Measurements from ENCODE around the gene LAMTOR4.
A peak's percentile ranks its signal among the peaks of the same experiment; 100 is the strongest.

LAMTOR4 gene

DNA sequence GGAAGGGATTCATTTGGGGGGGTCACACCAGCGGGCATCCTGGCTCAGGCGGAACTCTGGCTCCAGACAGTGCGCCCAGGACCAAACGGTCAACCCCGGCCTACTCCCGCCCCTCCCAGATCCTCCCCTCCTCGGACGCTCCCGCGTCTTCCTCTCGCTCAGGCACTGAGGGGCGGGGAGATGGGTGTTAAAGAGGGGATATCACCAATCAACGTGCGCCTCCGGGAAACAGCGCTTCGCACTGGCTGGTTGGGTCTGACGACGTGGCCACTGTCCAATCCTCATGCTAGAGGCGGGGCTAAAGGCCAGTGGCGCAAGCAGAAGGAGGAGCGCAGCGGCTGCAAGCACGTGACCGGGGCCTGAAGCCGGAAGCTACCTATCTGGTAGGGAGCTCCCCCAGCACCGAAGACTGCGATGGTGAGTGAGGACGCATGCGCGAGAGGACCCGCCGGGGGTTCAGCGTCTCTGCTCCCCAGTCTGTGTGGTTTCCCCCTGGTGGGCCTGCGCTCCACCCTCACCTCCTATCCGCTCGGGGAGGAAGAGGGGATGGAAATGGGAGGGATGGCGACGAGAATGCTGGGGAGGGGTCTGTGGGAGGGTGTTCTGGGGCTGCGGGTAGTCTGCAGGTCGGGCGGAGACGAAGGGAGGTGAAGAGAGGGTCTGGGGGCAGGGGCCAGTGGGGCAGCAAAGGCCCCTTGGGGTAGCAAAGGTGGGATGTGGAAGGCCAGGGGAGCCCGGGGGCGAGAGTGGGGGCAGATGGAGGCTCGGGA lies at the start of gene LAMTOR4:
TSS of gene LAMTOR4 (plus strand) at position 360 of the 770 bp plus-strand sequence. CDS start at position 415, 55 bp downstream.
- DNase-seq (ENCODE audit: low read depth) = peak; percentile 99

DNA sequence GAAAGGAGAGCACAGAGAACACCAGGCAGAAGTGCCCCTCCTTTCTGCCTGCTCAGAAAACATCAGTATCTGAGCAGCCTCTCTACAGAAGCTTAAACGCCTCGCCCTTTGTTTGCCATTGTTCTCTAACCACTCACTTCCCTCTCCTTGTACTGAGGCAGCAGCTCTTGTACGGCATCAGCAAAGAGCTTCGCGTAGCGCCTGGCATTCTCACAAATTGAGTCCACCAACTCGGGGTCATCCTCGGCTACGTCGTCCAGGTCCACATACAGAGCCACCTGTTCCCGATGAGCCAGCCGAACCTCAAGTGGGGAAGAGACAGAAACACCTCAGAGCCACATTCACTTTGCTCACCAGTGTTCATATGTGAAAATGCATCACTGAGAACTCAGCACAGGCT lies 49.3 kb upstream of the LAMTOR4 start:
- DNase-seq (ENCODE audit: low read depth) = no peak

GRCh38 chr7:100100420-100101015 lies 48.2 kb upstream of the LAMTOR4 start:
- peak; percentile 88 for DNase-seq (ENCODE audit: low read depth)

- peak; percentile 97 for DNase-seq (ENCODE audit: low read depth)
These were observed 47.5 kb upstream of the LAMTOR4 start, which contains the start of the genes AP4M1 and MCM7 for GRCh38 chr7:100101016-100101862. Gene AP4M1, plus strand, starts transcription at chr7:100101643. Its CDS starts 72 bp downstream, at chr7:100101715. Gene MCM7, minus strand, starts transcription at chr7:100101397. Its CDS starts 103 bp downstream, at chr7:100101294.

- DNase-seq (ENCODE audit: low read depth) = no peak
These were observed 45.5 kb upstream of the LAMTOR4 start for GRCh38 chr7:100102950-100103840.

DNA sequence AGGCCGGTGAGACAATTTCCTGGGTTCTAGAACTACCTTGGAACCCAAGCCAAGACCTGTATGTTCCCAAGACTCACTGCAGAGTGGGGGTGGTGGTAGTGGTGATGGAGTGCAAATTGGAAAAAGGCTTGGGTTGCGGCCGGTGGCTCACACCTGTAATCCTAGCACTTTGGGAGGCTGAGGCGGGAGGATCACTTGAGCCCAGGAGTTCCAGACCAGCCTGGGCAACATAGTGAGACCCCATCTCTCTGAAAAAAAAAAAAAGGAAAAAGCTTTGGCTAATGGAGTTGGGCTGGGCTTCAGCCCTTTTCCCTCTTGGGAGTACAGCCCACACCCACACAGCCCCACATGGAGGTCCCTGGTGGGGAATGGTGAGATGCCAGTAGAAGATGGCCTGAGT lies 43.2 kb upstream of the LAMTOR4 start:
- DNase-seq (ENCODE audit: low read depth) = no peak

GRCh38 chr7:100106633-100107032 lies 42.1 kb upstream of the LAMTOR4 start:
- no peak for DNase-seq (ENCODE audit: low read depth)

DNA sequence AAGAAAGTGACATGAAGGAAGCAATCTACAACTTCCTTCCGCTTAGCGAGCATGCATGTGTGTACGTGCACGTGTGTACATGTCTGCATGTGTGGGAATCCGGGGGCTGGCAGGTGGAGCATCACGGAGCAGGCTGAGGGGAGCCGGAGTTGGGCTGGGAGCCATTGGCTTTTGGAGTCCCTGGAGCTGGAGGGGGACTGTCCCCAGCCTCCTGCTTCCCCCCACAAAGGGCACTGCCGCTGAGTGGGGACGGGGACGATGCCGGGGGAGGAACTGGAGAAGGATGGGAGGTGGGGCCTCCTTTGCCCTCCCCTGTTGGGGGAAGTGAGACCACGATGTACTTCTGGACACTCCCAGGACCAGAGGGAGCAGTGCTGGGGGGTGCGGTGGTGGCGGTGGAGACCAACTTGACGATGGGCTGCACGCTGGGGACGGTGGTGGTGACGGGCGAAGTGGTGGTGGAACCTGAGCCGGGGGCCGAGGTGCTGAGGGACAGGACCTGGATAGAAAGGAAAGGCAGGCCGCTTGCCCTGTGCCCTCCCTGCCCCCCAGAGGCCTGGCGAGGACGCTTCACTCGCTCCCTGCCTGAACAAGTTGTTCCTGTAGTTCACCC lies 41.5 kb upstream of the LAMTOR4 start:
- no peak for DNase-seq (ENCODE audit: low read depth)

DNA sequence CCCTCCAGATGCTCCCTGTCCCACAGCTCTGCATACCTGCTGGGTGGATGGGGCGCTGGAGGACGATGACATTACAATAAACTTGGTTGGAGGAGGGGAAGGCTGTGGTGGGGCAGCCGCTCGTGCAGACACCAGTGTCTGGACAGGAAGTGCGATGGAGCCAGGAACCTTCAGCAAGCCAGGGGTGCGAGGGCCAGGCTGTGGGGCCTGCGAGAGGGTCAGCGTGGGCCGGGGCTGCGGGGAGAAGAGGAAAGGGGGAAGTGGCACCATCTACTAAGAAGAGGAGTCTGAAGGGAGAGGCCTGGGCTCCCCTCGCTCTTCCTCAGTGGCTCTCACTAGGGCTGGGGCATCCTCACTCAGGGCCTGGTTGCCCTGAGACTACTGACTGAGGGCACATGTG lies 40.8 kb upstream of the LAMTOR4 start:
- no peak for DNase-seq (ENCODE audit: low read depth)

DNA sequence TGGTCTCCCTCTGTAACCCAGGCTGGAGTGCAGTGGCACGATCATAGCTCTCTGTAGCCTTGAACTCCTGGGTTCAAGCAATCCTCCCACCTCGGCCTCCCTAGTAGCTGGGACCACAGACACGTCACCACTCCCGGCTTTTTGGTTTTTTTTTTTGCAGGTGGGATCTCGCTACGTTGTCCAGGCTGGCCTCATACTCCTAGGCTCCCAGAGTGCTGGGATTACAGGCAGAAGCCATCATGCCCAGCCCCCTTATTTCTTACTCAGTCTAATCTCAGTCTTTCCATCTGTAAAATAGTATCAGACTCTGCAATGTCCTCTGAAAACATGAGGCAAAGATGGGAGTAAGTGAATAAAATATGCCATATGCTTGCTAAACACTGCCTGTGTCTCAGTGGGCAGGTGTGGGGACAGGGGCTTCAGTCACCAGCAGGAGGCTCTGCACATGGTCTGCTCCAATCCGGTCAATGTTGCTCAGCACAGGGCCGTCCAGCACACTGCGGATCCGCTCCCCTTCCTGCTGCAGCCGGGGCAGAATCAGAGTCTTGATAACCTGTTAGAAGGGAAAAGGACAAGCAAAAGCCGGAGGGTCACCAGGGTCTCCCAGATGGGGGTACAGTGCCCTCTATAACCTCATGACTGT lies 39.1 kb upstream of the LAMTOR4 start:
- DNase-seq (ENCODE audit: low read depth) = no peak

GRCh38 chr7:100111156-100111555 lies 37.6 kb upstream of the LAMTOR4 start:
- no peak for DNase-seq (ENCODE audit: low read depth)

DNA sequence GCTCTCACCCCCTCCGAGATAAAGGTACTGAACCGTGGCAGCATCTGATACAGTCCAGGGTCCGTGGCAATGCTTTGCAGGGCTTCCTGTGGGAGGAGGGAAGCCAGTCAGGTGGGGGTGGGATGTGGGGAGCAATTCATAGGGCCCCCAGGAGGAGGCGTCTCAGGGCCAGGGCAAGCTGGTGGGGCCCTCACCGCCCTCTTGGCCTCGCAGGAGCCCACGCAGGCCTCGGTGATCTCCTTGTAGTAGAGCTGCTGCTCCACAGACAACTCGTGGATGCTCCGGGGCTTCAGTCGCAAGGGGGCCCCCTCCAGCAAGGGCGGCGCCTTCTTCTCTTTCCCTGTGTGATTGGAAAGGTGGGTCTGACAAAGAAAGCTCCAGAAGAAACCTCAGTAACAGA lies 36.8 kb upstream of the LAMTOR4 start:
- no peak for DNase-seq (ENCODE audit: low read depth)

DNA sequence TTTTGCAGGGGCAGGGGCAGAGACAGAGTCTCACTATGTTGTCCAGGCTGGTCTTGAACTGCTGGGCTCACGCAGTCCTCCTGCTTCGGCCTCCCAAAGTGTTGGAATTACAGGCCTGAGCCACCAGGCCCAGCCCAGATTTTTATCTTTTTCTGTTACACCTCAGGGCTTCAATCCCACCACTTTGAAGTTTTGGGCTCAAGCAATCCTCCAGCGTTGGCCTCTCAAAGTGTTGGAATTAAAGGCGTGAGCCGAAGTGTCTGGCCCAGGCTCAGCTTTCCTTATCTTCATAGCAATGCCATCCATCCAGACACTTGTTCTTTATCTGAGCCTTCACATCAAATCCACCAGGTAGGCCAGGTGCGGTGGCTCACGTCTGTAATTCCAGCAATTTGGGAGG lies 33.7 kb upstream of the LAMTOR4 start:
- DNase-seq (ENCODE audit: low read depth) = no peak

DNA sequence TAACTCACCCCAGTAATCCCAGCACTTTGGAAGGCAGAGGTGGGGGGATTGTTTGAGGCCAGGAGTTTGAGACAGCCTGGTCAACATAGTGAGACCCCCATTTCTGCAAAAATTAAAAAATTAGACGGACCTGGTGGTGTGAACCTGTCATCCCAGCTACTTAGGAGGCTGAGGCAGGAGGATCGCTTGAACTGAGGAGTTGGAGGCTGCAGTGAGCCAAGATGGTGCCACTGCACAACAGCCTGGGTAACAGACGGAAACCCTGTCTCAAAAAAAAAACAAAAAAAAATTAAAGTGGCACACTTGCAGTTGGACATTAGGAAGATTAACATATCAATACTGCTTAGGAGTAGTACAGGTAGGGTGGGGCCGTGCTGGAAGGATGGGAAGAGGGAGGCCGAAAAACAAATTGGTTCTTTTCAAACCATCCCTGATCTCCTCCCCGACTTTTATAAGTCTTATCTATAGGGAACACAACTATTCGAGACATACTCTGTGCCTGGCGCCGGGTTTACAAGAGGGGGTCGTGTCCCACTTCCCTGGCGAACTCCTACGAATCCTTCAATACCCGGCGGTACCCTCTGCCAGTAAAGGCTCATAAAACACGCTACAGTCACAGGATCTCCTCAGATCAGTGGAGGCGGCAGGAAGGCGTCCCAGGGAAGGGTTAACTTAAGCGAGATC lies 30.2 kb upstream of the LAMTOR4 start:
- DNase-seq (ENCODE audit: low read depth) = no peak

DNA sequence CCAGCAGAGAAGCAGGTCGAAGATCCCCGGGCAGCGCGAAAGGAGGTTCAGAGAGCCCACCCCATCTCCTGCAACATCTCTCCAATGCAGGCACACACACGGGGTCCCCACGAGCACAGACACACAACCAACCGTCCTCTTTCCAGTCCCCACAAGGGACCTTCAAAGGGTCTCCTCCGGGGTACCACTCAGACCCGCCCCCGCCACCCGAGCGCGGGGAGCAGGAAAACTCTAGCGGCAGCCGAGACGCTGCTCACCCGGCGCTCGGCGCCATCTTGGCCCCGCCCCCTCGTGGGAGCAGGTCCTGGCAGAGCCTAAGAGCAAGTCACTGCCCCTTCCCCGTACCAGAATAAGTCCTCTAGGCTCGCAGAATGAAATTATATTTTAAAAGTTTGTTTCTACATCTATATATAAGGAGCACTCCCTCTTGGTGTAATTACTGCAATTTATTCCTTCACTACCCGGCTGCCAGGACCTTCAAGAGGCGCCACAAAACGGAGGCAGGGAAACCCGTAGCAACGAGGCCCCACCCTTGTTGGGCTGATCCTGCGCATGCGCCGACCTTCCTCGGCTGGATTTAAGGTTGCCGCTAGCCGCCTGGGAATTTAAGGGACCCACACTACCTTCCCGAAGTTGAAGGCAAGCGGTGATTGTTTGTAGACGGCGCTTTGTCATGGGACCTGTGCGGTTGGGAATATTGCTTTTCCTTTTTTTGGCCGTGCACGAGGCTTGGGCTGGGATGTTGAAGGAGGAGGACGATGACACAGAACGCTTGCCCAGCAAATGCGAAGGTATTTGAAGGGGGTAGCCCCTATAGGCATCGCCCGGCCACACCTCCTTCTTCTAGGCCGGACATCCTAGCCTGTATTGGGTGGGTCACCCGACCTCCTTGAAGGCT lies 29.4 kb upstream of the LAMTOR4 start, which contains the start of the genes CNPY4 and TAF6:
TSS of gene CNPY4 (plus strand) at position 563 of the 898 bp plus-strand sequence. CDS start at position 674, 111 bp downstream.
TSS of gene TAF6 (minus strand) at position 287 of the 898 bp plus-strand sequence. CDS start 5,149 bp downstream, outside the sequence.
- DNase-seq (ENCODE audit: low read depth) = peak; percentile 92

DNA sequence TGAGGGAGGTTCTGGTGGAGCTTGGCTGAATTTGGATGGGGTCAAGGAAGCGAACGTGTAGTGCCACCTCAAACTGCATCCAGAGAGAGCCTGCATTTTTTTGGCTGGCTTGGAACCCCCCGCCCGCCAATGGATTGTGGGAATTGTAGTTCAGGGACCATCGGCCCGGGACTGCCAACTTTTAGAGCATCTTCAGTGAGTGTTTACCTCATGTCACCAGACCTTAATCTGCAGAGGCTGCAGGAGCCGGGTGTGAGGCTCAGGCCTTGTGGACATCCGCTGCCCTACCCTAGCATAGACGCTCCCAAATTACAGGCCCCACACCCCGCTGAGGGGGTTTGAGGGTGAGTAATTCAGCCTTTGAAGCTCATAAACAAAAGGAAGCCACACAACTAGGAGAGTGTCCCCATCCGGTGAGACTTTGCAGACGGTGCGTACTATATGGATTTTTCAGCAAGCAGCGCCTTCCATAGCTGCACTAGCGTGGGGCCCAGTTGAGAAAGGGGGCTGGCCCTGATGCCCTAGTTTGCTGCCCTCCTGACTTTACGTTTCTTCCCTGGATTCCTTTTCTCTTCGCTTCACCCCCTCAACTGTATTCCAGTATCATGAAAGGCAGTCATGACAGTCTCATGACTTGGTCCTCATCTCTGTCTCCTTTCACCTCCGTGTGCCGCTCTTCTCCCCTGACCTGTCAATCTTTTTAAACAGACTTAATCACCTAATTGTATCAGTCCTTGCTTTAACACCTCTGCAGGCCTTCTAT lies 28.6 kb upstream of the LAMTOR4 start:
- peak; percentile 28 for DNase-seq (ENCODE audit: low read depth)

- no peak for DNase-seq (ENCODE audit: low read depth)
These were observed 28.0 kb upstream of the LAMTOR4 start for GRCh38 chr7:100120733-100121036.

DNA sequence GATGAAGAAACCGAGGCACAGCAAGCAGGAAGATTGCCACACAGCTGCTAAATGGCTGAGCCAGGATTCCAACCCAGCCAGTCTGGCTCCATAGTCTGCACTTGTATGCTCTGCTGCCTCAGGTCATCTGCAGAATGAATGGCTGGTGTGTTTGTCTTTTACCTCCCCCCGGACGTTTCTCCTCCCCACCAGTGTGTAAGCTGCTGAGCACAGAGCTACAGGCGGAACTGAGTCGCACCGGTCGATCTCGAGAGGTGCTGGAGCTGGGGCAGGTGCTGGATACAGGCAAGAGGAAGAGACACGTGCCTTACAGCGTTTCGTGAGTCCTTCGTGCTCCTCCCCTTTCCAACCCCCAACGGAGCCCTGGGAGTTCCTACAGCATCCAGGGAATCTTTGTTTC lies 26.7 kb upstream of the LAMTOR4 start:
- no peak for DNase-seq (ENCODE audit: low read depth)

Measured in fibroblast of the conjunctiva (primary cell).